Measurements from ENCODE around the gene PLEK2.
"Not testable (repeated sequence)": the region's sequence is repeated elsewhere in the genome, so short reads cannot be mapped to it uniquely, and the experiment has no call there.

The PLEK2 gene

DNA sequence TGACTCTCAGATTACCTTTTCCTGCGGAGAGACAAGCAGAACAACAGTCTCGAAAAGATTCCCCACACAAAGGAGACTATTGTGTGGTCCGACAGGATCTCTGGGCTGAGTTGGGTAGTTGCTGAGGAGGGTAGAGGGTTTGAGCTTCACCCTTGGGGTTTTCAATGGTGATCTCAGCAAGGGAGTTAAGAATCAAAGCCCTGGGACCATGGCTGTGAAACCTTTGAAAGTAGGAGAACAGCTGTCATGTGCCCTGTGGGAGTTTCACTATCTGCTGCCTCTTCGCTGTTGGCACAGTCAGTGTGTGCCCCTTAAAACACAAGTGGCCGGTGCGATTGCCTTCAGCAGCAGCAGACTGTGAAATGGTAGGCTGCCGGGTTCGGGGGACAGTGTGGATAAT is 14.2 kb upstream of the PLEK2 start:
- H3K9me3 ChIP-seq (ENCODE audit: low read length): no peaks in the 10 kb centered on the region
- H3K9ac ChIP-seq (ENCODE audit: low read length): no peak overlapping the region
- no peak overlapping the region for H3K27ac ChIP-seq (ENCODE audit: low read depth, low read length)
- H3K4me1 ChIP-seq (ENCODE audit: insufficient read depth, low read length): no peaks in the 10 kb centered on the region
- no peaks in the 10 kb centered on the region for H3K36me3 ChIP-seq (ENCODE audit: insufficient read depth, low read length)
- no peaks in the 10 kb centered on the region for H3K27me3 ChIP-seq (ENCODE audit: control insufficient read depth in 1 of 2, insufficient read depth in 2 of 2, low read length in 2 of 2)
- no peak overlapping the region for H3K4me3 ChIP-seq (ENCODE audit: low read depth in 1 of 2, low read length in 2 of 2)

DNA sequence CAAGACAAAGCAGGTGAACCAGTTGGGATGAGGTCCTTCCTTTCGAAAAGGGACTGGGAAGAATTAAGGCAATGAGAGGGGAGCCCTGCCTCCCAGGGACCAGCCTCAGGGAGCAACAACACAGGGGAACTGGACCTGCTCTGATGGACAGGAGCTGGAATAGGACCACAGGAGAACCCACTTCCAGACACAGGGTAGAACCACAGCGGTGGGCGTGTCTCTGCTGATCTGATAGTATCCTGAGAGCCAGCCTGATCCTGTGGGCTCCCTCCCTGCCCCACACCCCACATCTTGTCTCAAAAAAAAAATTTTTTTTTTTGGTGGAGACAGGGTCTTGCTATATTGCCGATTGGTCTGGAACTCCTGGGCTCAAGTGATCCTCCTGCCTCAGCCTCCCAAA is 13.6 kb upstream of the PLEK2 start:
- H3K4me3 ChIP-seq (ENCODE audit: low read depth in 1 of 2, low read length in 2 of 2): no peak overlapping the region
- H3K27ac ChIP-seq (ENCODE audit: low read depth, low read length): no peak overlapping the region
- H3K9ac ChIP-seq (ENCODE audit: low read length): no peak overlapping the region

DNA sequence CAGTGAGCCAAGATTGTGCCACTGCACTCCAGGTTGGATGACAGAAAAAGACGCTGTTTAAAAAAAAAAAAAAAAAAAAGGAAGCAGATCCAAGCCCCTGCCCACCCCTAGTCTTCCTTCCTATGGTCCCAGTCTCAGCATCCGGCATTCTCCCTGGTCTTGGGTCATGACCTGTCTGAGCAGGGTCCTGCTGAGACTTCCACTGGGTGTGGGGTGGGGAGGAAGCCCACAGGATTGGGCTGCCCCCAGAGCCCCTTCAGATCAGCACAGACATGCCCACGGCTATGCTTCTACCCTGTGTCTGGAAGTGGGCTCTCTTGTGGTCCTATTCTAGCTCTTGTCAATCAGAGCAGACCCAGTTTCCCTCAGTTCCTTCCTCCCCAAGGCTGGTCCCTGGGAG is 12.6 kb upstream of the PLEK2 start:
- Histone ChIP-seq H3K9ac (ENCODE audit: low read length) (no peak overlapping the region), H3K27ac (ENCODE audit: low read depth, low read length) (no peak overlapping the region), H3K4me1 (ENCODE audit: insufficient read depth, low read length) (no peaks in the 10 kb centered on the region), H3K4me3 (ENCODE audit: low read depth in 1 of 2, low read length in 2 of 2) (no peak overlapping the region), H3K9me3 (ENCODE audit: low read length) (no peaks in the 10 kb centered on the region), H3K36me3 (ENCODE audit: insufficient read depth, low read length) (no peaks in the 10 kb centered on the region), H3K27me3 (ENCODE audit: control insufficient read depth in 1 of 2, insufficient read depth in 2 of 2, low read length in 2 of 2) (no peaks in the 10 kb centered on the region)

More for the DNA sequence above, 13.6 kb upstream of the PLEK2 start:
- H3K27me3 ChIP-seq (ENCODE audit: control insufficient read depth in 1 of 2, insufficient read depth in 2 of 2, low read length in 2 of 2): no peaks in the 10 kb centered on the region
- no peaks in the 10 kb centered on the region for H3K9me3 ChIP-seq (ENCODE audit: low read length)
- H3K4me1 ChIP-seq (ENCODE audit: insufficient read depth, low read length): no peaks in the 10 kb centered on the region
- H3K36me3 ChIP-seq (ENCODE audit: insufficient read depth, low read length): no peaks in the 10 kb centered on the region

DNA sequence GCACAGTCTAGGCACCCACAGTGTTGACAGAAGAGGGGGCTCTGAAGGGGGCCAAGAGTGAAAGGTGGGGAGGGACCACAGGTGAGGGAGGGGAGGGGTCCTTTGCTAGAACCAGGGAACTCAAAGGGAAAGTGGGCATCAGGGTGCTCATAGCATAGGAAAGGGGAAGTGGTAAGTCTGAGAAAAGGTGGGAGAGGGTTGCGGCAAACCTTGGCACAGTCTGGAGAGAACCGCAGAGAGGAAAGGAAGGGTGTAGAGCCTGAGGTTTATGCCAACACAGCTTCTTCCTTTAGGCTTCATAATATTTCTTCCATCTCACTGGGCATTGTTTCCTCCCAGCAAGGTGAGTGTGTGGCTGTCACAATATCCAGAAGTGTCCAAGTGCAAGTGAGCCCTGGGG is 11.5 kb upstream of the PLEK2 start:
- Histone ChIP-seq H3K27me3 (ENCODE audit: control insufficient read depth in 1 of 2, insufficient read depth in 2 of 2, low read length in 2 of 2) (no peaks in the 10 kb centered on the region), H3K9me3 (ENCODE audit: low read length) (no peaks in the 10 kb centered on the region), H3K36me3 (ENCODE audit: insufficient read depth, low read length) (no peaks in the 10 kb centered on the region), H3K4me3 (ENCODE audit: low read depth in 1 of 2, low read length in 2 of 2) (no peak overlapping the region), H3K4me1 (ENCODE audit: insufficient read depth, low read length) (no peaks in the 10 kb centered on the region), H3K9ac (ENCODE audit: low read length) (no peak overlapping the region), H3K27ac (ENCODE audit: low read depth, low read length) (no peak overlapping the region)

DNA sequence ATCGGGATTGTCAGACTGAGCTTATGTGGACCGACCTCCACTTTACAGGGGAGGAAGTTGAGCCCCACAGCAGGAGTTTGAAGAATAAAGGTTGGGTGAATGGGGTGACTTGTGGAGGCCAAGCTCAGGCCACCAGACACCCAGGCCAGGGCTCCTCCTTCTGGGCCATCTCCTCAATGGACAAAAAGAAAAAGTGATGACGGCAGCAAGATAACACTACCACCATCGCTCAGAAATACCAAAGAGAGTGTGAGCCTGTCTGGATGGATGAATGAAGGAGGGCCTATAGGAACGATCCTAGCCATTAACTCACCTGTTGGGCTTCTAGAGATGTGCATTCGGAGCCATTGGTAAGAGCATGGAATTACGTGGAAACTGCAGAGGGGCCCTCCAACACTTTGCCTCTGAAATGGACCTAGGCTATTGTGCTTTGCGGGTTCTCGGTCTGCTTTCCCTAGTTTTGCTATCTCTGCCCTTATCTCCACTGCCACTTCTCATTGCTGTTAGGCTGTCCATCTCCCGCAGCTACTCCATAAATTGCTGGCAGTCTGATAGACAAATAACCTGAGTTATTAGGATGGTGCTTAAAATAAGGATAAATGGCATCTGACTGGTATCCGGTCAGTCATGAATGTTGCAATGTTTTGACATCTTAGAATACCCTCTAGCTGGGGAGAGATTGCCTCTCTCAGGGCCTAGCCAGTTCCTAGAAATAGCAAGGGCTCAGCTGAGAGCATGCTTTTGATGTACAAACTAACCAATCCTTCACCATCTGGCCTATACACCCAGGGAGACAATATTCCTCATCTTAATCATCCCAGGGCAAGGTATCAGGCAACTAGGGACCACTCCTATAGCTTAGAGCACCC is 9.6 kb upstream of the PLEK2 start:
- no peak overlapping the region for H3K27ac ChIP-seq (ENCODE audit: low read depth, low read length)
- no peaks in the 10 kb centered on the region for H3K36me3 ChIP-seq (ENCODE audit: insufficient read depth, low read length)
- H3K9ac ChIP-seq (ENCODE audit: low read length): no peak overlapping the region
- H3K4me3 ChIP-seq (ENCODE audit: low read depth in 1 of 2, low read length in 2 of 2): no peak overlapping the region
- H3K27me3 ChIP-seq (ENCODE audit: control insufficient read depth in 1 of 2, insufficient read depth in 2 of 2, low read length in 2 of 2): no peaks in the 10 kb centered on the region
- no peaks in the 10 kb centered on the region for H3K4me1 ChIP-seq (ENCODE audit: insufficient read depth, low read length)
- H3K9me3 ChIP-seq (ENCODE audit: low read length): no peaks in the 10 kb centered on the region

DNA sequence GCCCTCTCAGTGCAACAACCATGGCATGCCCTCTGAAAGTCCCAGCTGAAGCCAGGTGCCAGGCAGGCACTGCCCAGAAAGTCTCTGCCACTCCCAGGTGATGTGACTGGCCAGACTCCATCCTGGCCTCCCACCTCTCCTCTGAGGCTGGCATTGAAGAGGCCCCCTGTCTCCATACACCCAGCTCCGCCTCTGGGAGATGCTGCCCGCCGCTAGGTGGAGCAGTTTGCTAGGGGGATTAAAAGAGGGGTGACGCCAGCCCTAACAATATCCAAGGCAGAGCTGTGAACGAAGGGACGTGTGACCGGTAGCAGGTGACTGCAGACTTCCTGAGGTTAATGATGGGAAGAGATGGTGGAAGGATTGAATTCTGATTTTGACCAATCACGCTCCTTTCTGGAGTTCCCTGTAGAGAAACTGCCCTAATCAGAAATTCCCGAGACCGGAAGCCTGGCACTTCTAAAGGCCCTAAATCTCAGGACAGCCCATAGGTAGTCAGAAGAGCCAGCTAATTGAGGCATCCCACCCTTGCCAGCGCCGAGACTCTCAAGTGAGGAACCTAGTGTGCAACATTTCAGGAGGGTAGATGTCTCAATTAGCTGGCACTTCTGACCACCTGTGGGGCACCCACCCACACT is 8.3 kb upstream of the PLEK2 start:
- H3K9ac ChIP-seq (ENCODE audit: low read length): no peak overlapping the region
- no peaks in the 10 kb centered on the region for H3K36me3 ChIP-seq (ENCODE audit: insufficient read depth, low read length)
- no peak overlapping the region for H3K27ac ChIP-seq (ENCODE audit: low read depth, low read length)
- no peaks in the 10 kb centered on the region for H3K9me3 ChIP-seq (ENCODE audit: low read length)
- H3K4me1 ChIP-seq (ENCODE audit: insufficient read depth, low read length): no peaks in the 10 kb centered on the region
- no peaks in the 10 kb centered on the region for H3K27me3 ChIP-seq (ENCODE audit: control insufficient read depth in 1 of 2, insufficient read depth in 2 of 2, low read length in 2 of 2)
- no peak overlapping the region for H3K4me3 ChIP-seq (ENCODE audit: low read depth in 1 of 2, low read length in 2 of 2)

DNA sequence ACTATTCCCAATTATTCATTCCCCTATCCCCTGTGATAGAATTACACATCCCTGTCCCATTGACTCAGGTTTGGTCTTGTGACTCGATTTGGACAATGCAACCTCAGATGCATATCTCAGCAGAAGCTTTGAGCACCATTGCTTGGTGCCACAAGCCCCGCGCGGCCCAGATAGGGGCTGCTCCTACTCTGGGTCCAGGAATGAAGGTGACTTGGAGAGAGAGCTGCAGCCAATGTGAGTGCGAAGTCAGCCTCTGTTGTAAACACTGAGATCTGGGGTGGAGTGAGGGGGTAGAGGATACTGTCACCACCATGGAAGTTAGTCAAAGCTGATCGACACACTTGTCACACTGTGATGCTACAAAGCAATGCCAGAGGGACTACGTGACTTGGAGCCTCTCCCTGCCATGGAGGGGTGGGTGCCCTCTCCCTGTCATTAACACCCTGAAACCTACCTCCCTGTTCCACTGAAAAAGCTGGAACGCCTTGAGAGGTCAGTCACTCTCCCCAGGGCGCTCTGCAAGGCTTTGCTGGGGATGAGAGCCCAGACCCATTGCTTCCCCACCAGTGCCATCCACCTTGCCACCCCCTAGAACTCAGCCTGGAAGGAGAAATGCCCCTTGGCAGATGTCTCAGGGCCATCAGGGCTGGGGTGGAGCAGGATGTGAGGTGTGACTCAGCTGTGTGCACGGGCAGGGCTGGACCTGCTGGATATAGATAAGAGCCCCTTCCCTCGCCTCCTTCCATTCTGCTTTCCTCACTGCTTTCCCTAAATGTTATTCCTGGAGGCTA is 6.6 kb upstream of the PLEK2 start:
- H3K9ac ChIP-seq (ENCODE audit: low read length): no peak overlapping the region
- no peaks in the 10 kb centered on the region for H3K36me3 ChIP-seq (ENCODE audit: insufficient read depth, low read length)
- no peak overlapping the region for H3K27ac ChIP-seq (ENCODE audit: low read depth, low read length)
- H3K27me3 ChIP-seq (ENCODE audit: control insufficient read depth in 1 of 2, insufficient read depth in 2 of 2, low read length in 2 of 2): no peaks in the 10 kb centered on the region
- H3K4me1 ChIP-seq (ENCODE audit: insufficient read depth, low read length): no peaks in the 10 kb centered on the region
- H3K4me3 ChIP-seq (ENCODE audit: low read depth in 1 of 2, low read length in 2 of 2): no peak overlapping the region
- H3K9me3 ChIP-seq (ENCODE audit: low read length): no peaks in the 10 kb centered on the region

DNA sequence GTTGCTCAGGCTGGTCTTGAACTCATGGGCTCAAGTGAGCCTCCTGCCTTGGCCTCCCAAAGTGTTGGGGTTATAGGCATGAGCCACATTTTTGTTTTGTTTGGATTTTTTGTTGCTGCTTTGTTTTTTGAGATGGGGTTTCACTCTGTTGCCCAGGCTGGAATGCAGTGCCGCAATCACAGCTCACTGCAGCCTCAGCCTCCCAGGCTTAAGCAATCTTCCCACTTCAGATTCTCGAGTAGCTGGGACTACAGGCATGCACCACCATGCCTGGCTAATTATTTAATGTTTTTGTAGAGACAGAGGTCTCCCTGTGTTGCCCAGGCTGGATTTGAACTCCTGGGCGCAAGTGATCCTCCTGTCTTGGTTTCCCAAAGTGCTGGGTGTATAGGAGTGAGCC is 5.7 kb upstream of the PLEK2 start:
- no peaks in the 10 kb centered on the region for H3K36me3 ChIP-seq (ENCODE audit: insufficient read depth, low read length)
- no peak overlapping the region for H3K9ac ChIP-seq (ENCODE audit: low read length)
- H3K27me3 ChIP-seq (ENCODE audit: control insufficient read depth in 1 of 2, insufficient read depth in 2 of 2, low read length in 2 of 2): peaks cover under 1 to 2% of the 10 kb centered on the region in 2 donors
- H3K9me3 ChIP-seq (ENCODE audit: low read length): no peaks in the 10 kb centered on the region
- no peak overlapping the region for H3K4me3 ChIP-seq (ENCODE audit: low read depth in 1 of 2, low read length in 2 of 2)
- no peak overlapping the region for H3K27ac ChIP-seq (ENCODE audit: low read depth, low read length)
- no peaks in the 10 kb centered on the region for H3K4me1 ChIP-seq (ENCODE audit: insufficient read depth, low read length)

DNA sequence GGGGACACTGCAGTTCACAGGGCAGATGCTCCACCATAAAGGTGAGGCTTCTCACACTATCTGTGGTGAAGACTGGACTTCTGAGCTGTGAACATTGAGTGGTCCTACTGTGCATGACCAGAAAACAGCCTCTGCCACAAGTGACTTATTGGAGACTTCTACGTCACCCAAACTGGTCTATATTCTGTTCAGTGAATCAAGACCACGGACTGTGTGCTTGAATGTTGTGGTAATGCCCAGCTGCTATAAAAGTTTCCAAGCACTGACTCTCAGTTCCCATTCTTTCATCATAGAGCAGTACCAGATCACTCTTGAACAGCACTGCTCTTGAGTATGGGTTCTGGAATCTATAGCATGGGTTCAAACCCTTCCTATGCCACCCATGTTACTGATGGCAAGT is 4.8 kb upstream of the PLEK2 start:
- no peak overlapping the region for H3K27ac ChIP-seq (ENCODE audit: low read depth, low read length)
- H3K27me3 ChIP-seq (ENCODE audit: control insufficient read depth in 1 of 2, insufficient read depth in 2 of 2, low read length in 2 of 2): peaks cover 9 to 10% of the 10 kb centered on the region in 2 donors
- H3K9me3 ChIP-seq (ENCODE audit: low read length): no peaks in the 10 kb centered on the region
- H3K36me3 ChIP-seq (ENCODE audit: insufficient read depth, low read length): no peaks in the 10 kb centered on the region
- no peaks in the 10 kb centered on the region for H3K4me1 ChIP-seq (ENCODE audit: insufficient read depth, low read length)
- no peak overlapping the region for H3K4me3 ChIP-seq (ENCODE audit: low read depth in 1 of 2, low read length in 2 of 2)
- no peak overlapping the region for H3K9ac ChIP-seq (ENCODE audit: low read length)

DNA sequence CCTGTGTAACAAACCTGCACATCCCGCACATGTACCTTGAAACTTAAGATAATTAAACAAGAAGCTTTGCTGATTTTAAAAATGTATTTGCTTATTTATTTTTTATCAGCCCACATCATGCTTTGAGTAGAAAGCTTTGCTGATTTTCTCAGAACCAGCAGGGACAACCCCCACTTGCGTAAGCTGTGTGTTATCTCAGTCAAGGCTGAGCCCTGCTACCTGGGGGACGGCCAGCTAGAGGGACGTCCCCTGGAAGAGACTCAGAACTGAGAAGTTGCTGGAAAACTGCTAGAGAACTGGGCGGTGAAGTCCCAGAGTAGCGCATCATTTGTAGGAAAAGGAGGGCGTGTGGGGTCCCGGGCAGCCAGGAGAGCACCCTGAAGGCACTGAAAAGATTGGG is 4.1 kb upstream of the PLEK2 start:
- no peaks in the 10 kb centered on the region for H3K9me3 ChIP-seq (ENCODE audit: low read length)
- H3K9ac ChIP-seq (ENCODE audit: low read length): no peak overlapping the region
- no peaks in the 10 kb centered on the region for H3K36me3 ChIP-seq (ENCODE audit: insufficient read depth, low read length)
- H3K27ac ChIP-seq (ENCODE audit: low read depth, low read length): no peak overlapping the region
- no peak overlapping the region for H3K4me3 ChIP-seq (ENCODE audit: low read depth in 1 of 2, low read length in 2 of 2)
- H3K4me1 ChIP-seq (ENCODE audit: insufficient read depth, low read length): peaks cover 3% of the 10 kb centered on the region
- H3K27me3 ChIP-seq (ENCODE audit: control insufficient read depth in 1 of 2, insufficient read depth in 2 of 2, low read length in 2 of 2): peaks cover 9 to 12% of the 10 kb centered on the region in 2 donors

DNA sequence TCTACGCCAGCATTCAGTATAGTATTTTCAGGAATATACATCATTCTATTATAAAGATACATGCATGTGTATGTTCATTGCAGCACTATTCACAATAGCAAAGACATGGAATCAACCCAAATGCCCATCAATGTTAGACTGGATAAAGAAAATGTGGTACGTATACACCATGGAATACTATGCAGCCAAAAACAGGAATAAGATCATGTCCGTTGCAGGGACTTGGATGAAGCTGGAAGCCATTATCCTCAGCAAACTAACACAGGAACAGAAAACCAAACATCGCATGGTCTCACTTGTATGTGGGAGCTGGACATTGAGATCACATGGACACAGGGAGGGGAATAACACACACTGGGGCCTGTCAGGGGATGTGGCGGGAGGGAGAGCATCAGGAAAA is 3.6 kb upstream of the PLEK2 start:
- H3K27me3 ChIP-seq (ENCODE audit: control insufficient read depth in 1 of 2, insufficient read depth in 2 of 2, low read length in 2 of 2): peaks cover 9 to 12% of the 10 kb centered on the region in 2 donors
- H3K27ac ChIP-seq (ENCODE audit: low read depth, low read length); H3K4me3 ChIP-seq (ENCODE audit: low read depth in 1 of 2, low read length in 2 of 2); H3K9ac ChIP-seq (ENCODE audit: low read length); H3K9me3 ChIP-seq (ENCODE audit: low read length); H3K36me3 ChIP-seq (ENCODE audit: insufficient read depth, low read length); H3K4me1 ChIP-seq (ENCODE audit: insufficient read depth, low read length): not testable (repeated sequence)
